Measurements from ENCODE around the gene TRAK1. TPM values are rescaled to one million over a fixed set of nuclear protein-coding genes. Genes with fewer than 3 reads are reported as not detected.

TRAK1 gene
- total RNA-seq, 6 donors from 2014 or later: 46.7 to 107 (median 74.7) TPM

DNA sequence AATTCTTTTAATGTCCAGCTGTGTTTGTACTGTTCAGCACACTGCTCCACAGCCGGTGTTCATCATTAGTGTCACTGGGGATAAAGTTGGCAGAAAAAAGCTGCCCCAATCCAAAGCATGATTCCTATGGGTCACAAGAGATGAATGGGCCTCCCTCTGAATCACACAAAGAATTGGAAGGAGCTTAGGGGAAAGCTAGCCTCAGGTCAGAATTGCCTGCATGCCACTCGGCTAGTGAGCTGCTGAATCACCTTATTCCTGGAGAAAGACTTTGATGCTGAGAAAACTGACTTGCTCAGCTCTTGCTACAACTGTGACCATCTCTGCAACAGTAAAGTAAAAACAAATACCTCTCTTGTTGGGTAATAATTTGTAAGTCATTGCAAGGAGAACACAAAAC lies 171.4 kb downstream of the TRAK1 start:
- H3K27me3 ChIP-seq: peaks cover 0 to 30% (median 11%) of the 10 kb centered on the region in 4 donors
- WGBS, 2 donors: 35 to 44% methylated on average over 2 of the region's 2 CpGs
- H3K9me3 ChIP-seq: no peaks in the 10 kb centered on the region
- H3K4me1 ChIP-seq: peaks cover 8 to 28% (median 14%) of the 10 kb centered on the region in 4 donors
- no peak overlapping the region for H3K27ac ChIP-seq
- DNase-seq: no peak
- H3K36me3 ChIP-seq: no peaks in the 10 kb centered on the region
- TF ChIP-seq EP300 (IDR thresholded peaks at IDR 0.05): no peak
- ATAC-seq (ENCODE audit: low FRiP score in 2 of 2): no peak
- H3K4me3 ChIP-seq: no peak overlapping the region

DNA sequence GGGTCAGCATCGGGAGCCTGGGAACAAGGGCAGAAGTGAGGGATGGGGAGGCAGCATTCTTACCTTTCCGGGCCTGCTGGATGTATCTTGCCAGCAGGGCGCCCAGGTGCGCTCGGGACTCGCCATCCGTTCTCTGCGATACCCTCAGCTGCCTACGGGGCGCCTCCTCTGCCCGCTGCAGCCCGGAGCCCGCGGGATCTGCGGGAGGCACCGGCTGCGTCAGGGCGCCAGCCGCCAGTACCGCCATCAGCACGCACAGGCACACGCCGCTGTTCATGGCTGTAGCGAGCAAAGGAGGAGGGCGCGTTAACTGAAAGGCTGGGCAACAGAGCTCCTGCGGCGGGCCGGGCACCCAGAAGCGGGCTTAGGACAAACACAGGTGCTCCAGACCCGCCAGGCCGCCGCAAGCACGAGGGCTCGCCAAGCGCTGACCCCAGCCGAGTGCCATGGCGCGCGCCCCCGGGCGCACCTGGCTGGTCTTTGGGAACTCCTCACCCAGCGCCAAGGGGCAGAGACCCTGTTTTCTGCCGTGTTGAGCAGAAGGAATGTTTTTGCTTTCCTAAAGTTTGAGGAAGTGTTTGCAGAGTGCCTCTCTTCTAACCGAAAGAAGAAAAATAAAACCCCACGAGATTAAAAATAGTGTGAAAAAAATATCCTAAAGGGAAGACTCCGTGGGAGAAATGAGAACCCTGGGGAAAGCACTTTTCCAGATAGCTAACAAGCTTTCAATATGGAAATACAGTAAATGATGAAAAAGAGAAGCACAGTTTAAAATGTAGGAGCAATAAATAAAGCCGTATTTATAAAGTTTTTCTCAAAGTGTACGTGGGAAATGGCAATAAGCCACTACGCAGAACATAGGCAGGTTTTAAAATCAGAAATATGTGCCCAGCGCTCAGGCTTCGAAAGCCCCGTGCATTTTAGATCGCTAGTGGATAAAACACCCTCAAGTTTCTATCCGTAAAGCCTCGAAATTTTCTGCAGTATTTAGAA lies 172.5 kb downstream of the TRAK1 start:
- TF ChIP-seq, protein P1, sequence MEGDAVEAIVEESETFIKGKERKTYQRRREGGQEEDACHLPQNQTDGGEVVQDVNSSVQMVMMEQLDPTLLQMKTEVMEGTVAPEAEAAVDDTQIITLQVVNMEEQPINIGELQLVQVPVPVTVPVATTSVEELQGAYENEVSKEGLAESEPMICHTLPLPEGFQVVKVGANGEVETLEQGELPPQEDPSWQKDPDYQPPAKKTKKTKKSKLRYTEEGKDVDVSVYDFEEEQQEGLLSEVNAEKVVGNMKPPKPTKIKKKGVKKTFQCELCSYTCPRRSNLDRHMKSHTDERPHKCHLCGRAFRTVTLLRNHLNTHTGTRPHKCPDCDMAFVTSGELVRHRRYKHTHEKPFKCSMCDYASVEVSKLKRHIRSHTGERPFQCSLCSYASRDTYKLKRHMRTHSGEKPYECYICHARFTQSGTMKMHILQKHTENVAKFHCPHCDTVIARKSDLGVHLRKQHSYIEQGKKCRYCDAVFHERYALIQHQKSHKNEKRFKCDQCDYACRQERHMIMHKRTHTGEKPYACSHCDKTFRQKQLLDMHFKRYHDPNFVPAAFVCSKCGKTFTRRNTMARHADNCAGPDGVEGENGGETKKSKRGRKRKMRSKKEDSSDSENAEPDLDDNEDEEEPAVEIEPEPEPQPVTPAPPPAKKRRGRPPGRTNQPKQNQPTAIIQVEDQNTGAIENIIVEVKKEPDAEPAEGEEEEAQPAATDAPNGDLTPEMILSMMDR (IDR thresholded peaks at IDR 0.05): peak in 1 of 6 experiments; percentile 34
- TF ChIP-seq POLR2A (IDR thresholded peaks at IDR 0.05): no peak
- H3K27ac ChIP-seq: no peak overlapping the region
- no peaks in the 10 kb centered on the region for H3K36me3 ChIP-seq
- 14 to 35% methylated on average over 13 to 47 of the region's 56 CpGs for WGBS, 2 donors
- ATAC-seq (ENCODE audit: low FRiP score in 2 of 2) (peak in 1 of 2 donors; percentile 30), DNase-seq (peak in 1 of 2 donors; percentile 83)
- H3K4me1 ChIP-seq: peaks cover 8 to 28% (median 14%) of the 10 kb centered on the region in 4 donors
- peaks cover 0 to 30% (median 11%) of the 10 kb centered on the region in 4 donors for H3K27me3 ChIP-seq
- peak overlapping the region in 3 of 4 donors; percentile 12 to 24 (median 20) for H3K4me3 ChIP-seq
- H3K9me3 ChIP-seq: no peaks in the 10 kb centered on the region

DNA sequence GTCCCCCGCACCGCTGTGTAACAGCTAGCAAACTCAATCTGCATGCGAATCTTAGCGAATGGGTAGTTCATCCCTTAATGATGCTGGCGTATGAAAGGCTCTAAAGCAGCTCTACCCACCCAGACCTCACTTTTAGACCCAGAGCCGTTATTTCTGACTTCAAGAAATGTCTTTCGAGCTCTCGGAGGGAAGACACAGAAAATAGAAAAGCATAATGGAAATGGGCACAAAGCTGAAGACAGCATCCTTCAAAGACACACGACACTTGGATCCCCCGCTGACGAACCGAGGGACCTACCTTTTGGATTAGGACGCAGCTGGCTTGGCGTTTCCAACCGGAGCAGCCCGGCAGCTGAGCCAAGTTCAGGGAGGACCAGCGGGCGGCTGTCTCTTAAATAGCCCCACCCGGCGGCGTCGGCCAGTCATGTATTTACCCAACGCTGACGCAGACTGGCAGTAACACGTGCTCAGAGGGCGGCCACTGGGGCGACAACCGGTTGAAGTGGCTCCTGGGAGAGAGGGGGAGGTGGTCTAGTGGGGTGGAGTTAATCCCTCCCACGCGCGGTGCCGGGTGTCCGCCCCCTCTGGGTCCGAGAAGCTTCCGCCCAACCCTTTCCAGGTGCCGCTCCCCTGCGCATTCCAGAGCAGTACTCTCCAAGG lies 173.4 kb downstream of the TRAK1 start:
- peaks cover 0 to 30% (median 11%) of the 10 kb centered on the region in 4 donors for H3K27me3 ChIP-seq
- peak; percentile 56 to 67 for ATAC-seq (ENCODE audit: low FRiP score in 2 of 2)
- 12 to 16% methylated on average over 25 to 35 of the region's 37 CpGs for WGBS, 2 donors
- H3K4me1 ChIP-seq: peaks cover 8 to 28% (median 14%) of the 10 kb centered on the region in 4 donors
- H3K4me3 ChIP-seq: peak overlapping the region in 1 of 4 donors; percentile 7
- H3K27ac ChIP-seq: no peak overlapping the region
- H3K9me3 ChIP-seq: no peaks in the 10 kb centered on the region
- peak; percentile 34 to 88 for DNase-seq
- H3K36me3 ChIP-seq: no peaks in the 10 kb centered on the region
- TF ChIP-seq, protein P1 (IDR thresholded peaks at IDR 0.05): no peak
- peak in 1 of 2 donors; percentile 9 for TF ChIP-seq POLR2AphosphoS5 (IDR thresholded peaks at IDR 0.05)

GRCh38 chr3:42265059-42265991 lies 174.2 kb downstream of the TRAK1 start:
- DNase-seq: peak in 1 of 2 donors; percentile 61
- ATAC-seq (ENCODE audit: low FRiP score in 2 of 2): peak in 1 of 2 donors; percentile 13
- H3K9me3 ChIP-seq: no peaks in the 10 kb centered on the region

More at GRCh38 chr3:42265059-42265991, 174.2 kb downstream of the TRAK1 start:
- TF ChIP-seq, protein P1 (IDR thresholded peaks at IDR 0.05): no peak
- TF ChIP-seq POLR2A (IDR thresholded peaks at IDR 0.05) (no peak), EP300 (IDR thresholded peaks at IDR 0.05) (no peak), POLR2AphosphoS5 (IDR thresholded peaks at IDR 0.05) (no peak)
- H3K36me3 ChIP-seq: no peaks in the 10 kb centered on the region
- H3K4me3 ChIP-seq: peak overlapping the region in 1 of 4 donors; percentile 7
- WGBS, 2 donors: 10 to 17% methylated on average over 49 to 52 of the region's 60 CpGs
- no peak overlapping the region for H3K27ac ChIP-seq
- H3K4me1 ChIP-seq: peaks cover 8 to 28% (median 14%) of the 10 kb centered on the region in 4 donors
- peaks cover 0 to 30% (median 11%) of the 10 kb centered on the region in 4 donors for H3K27me3 ChIP-seq
